Activated gamma-delta T cell (primary cell): ENCODE measurements around the gene PELI3.

ENCODE experiments used
- DNase-seq: peaks from one replicate; lab custom pipeline; 2025; lab: John Stamatoyannopoulos, UW

Gene PELI3

GRCh38 chr11:66475349-66476172 lies 8.9 kb downstream of the PELI3 start:
- DNase-seq, result no peak

GRCh38 chr11:66476173-66476840 lies 9.6 kb downstream of the PELI3 start:
- no peak for DNase-seq

DNA sequence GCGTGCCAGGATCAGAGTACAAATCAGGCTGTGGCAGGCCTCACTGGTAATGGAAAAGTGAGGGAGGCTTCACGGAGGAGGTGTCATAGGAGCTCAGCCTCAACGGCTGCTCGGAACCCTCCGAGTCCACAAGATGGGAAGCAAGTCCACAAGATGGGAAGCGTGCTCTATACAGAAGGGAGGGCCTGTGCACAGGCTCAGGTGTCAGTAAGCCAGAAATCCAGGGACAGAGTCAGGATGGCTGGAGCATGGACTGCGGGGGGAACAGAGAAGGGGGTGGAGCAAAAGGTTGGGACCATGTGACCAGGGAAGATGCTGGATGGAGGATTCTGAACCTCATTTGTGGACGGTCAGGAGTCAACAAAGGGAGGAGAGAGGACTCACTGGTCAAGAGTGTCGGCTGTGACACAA lies 10.1 kb downstream of the PELI3 start:
- no peak for DNase-seq

- DNase-seq, result no peak
Measured at GRCh38 chr11:66477263-66478201, 10.8 kb downstream of the PELI3 start.

GRCh38 chr11:66478729-66479393 lies 12.2 kb downstream of the PELI3 start:
- DNase-seq, result no peak

DNA sequence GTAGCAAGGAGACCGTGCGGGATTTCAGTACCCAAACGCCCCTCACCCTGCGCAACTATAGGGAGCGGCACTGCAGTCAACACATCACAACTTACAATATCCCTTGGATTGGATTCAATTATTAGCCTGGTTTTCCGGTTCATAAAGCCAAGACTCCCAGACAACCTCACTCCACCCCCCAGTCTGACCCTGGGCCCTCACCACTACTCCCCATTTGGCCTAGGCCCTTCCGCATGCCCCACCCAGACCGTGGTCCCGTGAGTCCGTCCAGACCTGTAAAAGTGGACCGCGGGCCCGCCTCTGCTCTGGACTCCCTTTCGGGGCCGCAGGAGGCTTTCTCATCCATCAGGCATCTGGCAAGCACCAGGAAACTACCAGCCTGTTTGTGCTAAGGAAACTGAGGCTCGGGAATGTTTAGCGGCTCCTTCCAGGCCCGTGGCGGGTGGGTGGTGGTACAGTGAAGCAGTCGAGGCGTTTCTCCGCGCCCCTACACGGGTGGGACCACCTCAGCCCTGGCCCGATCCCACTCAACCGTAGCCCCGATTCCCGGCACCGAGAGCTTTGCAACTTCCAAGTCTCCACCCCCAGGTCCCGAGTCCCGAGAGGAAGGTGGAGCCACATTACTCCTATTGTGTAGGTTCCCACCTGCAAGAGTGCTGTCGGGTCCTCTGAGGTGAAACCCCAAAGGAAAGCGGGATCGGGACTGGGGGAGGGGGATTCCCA lies 12.8 kb downstream of the PELI3 start:
- no peak for DNase-seq

GRCh38 chr11:66480117-66480938 lies 13.6 kb downstream of the PELI3 start, which contains the start of gene DPP3:
Gene DPP3, plus strand, starts transcription at chr11:66480434. Its CDS starts 1,767 bp downstream, at chr11:66482201.
- peak; percentile 88 for DNase-seq

DNA sequence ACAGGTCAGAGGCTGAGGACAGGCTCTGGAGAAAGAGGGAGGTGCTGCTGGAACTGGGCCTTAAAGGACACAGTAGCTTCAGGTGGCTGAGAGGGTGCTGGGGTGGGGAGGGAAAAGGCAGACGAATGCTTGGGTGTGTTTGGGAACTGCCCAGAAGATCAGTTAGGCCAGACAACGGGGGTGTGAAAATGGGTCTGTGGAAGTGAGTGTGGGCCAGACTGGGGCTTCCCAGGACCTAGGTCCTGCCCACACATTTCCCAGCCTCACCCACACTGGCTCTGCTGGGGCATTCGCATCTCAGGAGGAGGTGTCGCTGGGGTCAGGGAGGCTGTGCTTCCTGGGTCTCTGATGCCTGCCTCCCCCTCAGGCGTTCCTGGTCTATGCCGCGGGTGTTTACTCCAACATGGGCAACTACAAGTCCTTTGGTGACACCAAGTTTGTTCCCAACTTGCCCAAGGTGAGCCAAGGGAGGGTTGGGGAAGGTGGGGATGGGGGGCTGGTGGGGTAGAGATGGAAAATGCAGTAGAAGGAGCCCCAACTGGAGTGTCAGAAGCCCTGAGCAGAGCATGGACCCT lies 18.2 kb downstream of the PELI3 start:
- no peak for DNase-seq

GRCh38 chr11:66488957-66489356 lies 22.3 kb downstream of the PELI3 start:
- DNase-seq, result no peak

GRCh38 chr11:66489636-66490035 lies 22.9 kb downstream of the PELI3 start:
- no peak for DNase-seq

DNA sequence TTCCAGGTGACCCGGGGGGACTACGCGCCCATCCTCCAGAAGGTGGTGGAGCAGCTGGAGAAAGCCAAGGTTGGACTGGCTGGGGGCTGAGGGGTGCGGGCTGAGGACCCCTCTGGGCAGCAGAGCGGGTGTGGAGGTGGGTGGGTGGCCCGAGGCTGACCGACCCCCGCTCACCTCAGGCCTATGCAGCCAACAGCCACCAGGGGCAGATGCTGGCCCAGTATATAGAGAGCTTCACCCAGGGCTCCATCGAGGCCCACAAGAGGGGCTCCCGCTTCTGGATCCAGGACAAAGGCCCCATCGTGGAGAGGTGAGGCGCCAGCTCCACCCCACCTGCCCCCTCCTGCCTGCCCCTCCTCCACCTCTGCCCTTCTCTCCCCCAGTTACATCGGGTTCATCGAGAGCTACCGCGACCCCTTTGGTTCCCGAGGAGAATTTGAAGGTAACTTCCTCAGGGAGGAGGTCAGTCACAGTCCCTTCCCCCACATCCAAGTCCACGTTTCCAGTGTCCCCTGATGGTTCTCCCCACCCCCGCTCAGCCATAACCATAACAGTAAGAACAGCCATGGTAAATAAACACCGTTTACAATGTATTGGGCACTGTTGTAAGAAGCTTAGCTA lies 24.7 kb downstream of the PELI3 start:
- no peak for DNase-seq

GRCh38 chr11:66492161-66492865 lies 25.6 kb downstream of the PELI3 start:
- no peak for DNase-seq

- no peak for DNase-seq
Measured at GRCh38 chr11:66493130-66493529, 26.4 kb downstream of the PELI3 start.

- no peak for DNase-seq
Measured at GRCh38 chr11:66494458-66494857, 27.8 kb downstream of the PELI3 start.

- DNase-seq, result no peak
Measured at GRCh38 chr11:66494935-66495334, 28.2 kb downstream of the PELI3 start.

DNA sequence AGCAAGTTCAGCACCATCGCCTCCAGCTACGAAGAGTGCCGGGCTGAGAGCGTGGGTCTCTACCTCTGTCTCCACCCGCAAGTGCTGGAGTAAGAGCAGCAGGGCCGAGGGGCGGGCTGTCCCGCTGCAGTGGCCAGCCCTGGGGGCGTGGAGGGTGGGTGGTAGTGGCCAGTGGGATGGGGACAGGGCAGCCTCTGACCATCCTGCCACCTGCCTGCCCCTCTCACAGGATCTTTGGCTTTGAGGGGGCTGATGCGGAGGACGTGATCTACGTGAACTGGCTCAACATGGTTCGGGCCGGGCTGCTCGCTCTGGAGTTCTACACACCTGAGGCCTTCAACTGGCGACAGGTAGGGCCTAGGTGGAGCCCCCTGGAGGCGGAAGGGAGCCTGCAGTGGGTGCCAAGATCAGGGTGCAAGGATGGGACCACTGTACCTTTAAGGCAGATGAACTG lies 28.7 kb downstream of the PELI3 start:
- no peak for DNase-seq

DNA sequence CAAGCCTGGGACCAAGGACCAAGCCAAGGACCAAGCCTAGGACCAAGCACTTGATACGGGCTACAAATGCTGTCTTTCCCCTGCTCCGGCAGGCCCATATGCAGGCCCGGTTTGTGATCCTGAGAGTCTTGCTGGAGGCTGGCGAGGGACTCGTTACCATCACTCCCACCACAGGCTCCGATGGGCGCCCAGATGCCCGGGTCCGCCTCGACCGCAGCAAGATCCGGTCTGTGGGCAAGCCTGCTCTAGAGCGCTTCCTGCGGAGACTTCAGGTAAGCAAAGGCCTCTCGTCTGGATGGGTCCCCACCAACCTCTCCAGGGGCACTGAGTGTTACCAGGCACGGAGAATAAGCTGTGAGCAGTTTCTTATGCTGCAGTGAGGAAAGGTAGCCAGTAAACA lies 30.5 kb downstream of the PELI3 start:
- no peak for DNase-seq

- DNase-seq, result no peak
Measured at GRCh38 chr11:66498506-66498905, 31.8 kb downstream of the PELI3 start.
